Trophoblast cell (in vitro differentiated cells and primary cell): ENCODE measurements around the gene RIPK4.

ENCODE experiments used
- DNase-seq, 2 donors: peaks; one replicate each; pipeline ENCODE4 v3.0.0-alpha.2; 2016
- H2AFZ ChIP-seq: 2 replicates; pipeline ENCODE4 v1.6.1; 2013; ENCODE audit warnings: low read length, moderate library complexity, mild to moderate bottlenecking; ENCODE audit not compliant: insufficient read depth, poor library complexity
- H2AK5ac ChIP-seq: 2 replicates; pipeline ENCODE4 v1.6.1; 2013; ENCODE audit warnings: mild to moderate bottlenecking, low read length
- H2BK120ac ChIP-seq: 2 replicates; pipeline ENCODE4 v1.6.1; 2013; ENCODE audit warnings: low read length, mild to moderate bottlenecking, moderate library complexity; ENCODE audit not compliant: insufficient read depth, poor library complexity
- H2BK12ac ChIP-seq: 2 replicates; pipeline ENCODE4 v1.6.1; 2013; ENCODE audit warnings: mild to moderate bottlenecking, low read length, moderate library complexity
- H2BK5ac ChIP-seq: 2 replicates; pipeline ENCODE4 v1.6.1; 2013; ENCODE audit warnings: low read length, low read depth, moderate library complexity, mild to moderate bottlenecking; ENCODE audit not compliant: poor library complexity
- H3K14ac ChIP-seq: 2 replicates; pipeline ENCODE4 v1.6.1; 2013; ENCODE audit warnings: mild to moderate bottlenecking, low read length
- H3K18ac ChIP-seq: 2 replicates; pipeline ENCODE4 v1.6.1; 2013; ENCODE audit warnings: mild to moderate bottlenecking, low read length
- H3K23ac ChIP-seq: 2 replicates; pipeline ENCODE4 v1.6.1; 2013; ENCODE audit warnings: low read length
- H3K27ac ChIP-seq: 2 replicates; pipeline ENCODE4 v1.5.1; 2013; ENCODE audit warnings: low read depth, mild to moderate bottlenecking, inconsistent platforms, low read length, moderate library complexity
- H3K27me3 ChIP-seq: 2 replicates; pipeline ENCODE4 v1.6.1; 2013; ENCODE audit warnings: inconsistent platforms, mild to moderate bottlenecking, low read length, moderate library complexity; ENCODE audit not compliant: insufficient read depth
- H3K36me3 ChIP-seq, 2 experiments: 1 replicate in 1 of 2; 2 replicates in 1 of 2; pipeline ENCODE4 v1.6.1; 2013; ENCODE audit warnings: low read length in 2 of 2, mild to moderate bottlenecking in 2 of 2, moderate library complexity in 1 of 2; ENCODE audit not compliant: insufficient read depth in 2 of 2, control insufficient read depth in 1 of 2
- H3K4ac ChIP-seq: 2 replicates; pipeline ENCODE4 v1.6.1; 2013; ENCODE audit warnings: low read depth, mild to moderate bottlenecking, low read length, moderate library complexity
- H3K4me1 ChIP-seq, 2 experiments: 1 replicate in 1 of 2; 2 replicates in 1 of 2; pipeline ENCODE4 v1.6.1; 2013; ENCODE audit warnings: low read length in 2 of 2, mild to moderate bottlenecking in 2 of 2, moderate library complexity in 1 of 2; ENCODE audit not compliant: insufficient read depth in 2 of 2, control insufficient read depth in 1 of 2
- H3K4me2 ChIP-seq: 2 replicates; pipeline ENCODE4 v1.6.1; 2013; ENCODE audit warnings: inconsistent platforms, mild to moderate bottlenecking, low read length, moderate library complexity
- H3K4me3 ChIP-seq: 2 replicates; pipeline ENCODE4 v1.5.1; 2013; ENCODE audit warnings: mild to moderate bottlenecking, low read depth, low read length, inconsistent platforms
- H3K79me1 ChIP-seq: one replicate; pipeline ENCODE4 v1.6.1; 2013; ENCODE audit warnings: low read length
- H3K79me2 ChIP-seq: 2 replicates; pipeline ENCODE4 v1.6.1; 2013; ENCODE audit warnings: low read length, mild to moderate bottlenecking; ENCODE audit not compliant: control insufficient read depth, insufficient read depth, poor library complexity
- H3K9ac ChIP-seq: 2 replicates; pipeline ENCODE4 v1.6.1; 2013; ENCODE audit warnings: mild to moderate bottlenecking, low read length
- H3K9me3 ChIP-seq: 2 replicates; pipeline ENCODE4 v1.6.1; 2013; ENCODE audit warnings: low read depth, mild to moderate bottlenecking, control low read depth, inconsistent platforms, low read length; ENCODE audit not compliant: insufficient read depth
- H4K12ac ChIP-seq: 2 replicates; pipeline ENCODE4 v1.6.1; 2013; ENCODE audit warnings: low read depth, mild to moderate bottlenecking, low read length, moderate library complexity
- H4K8ac ChIP-seq: 2 replicates; pipeline ENCODE4 v1.6.1; 2013; ENCODE audit warnings: low read depth, mild to moderate bottlenecking, low read length, moderate library complexity
- H4K91ac ChIP-seq: one replicate; pipeline ENCODE4 v1.6.1; 2013; ENCODE audit warnings: low read depth, mild to moderate bottlenecking, low read length, moderate library complexity
- WGBS: extraction: QIAGEN DNeasy Blood & Tissue Kit; methylation state at CpG from one replicate; pipeline ENCODE4 v1.1.7; 2013; ENCODE audit warnings: missing lambda C conversion rate; ENCODE audit not compliant: insufficient read length, insufficient coverage; ENCODE audit errors: extremely low coverage; 5-methylcytosine and 5-hydroxymethylcytosine counted together

RIPK4 gene

GRCh38 chr21:41741253-41742072 is 25.4 kb downstream of the RIPK4 start:
- Histone ChIP-seq H3K18ac (no peak overlapping the region), H3K36me3 (peaks cover 43 to 49% of the 10 kb centered on the region in 2 experiments), H4K91ac (no peak overlapping the region), H3K14ac (no peak overlapping the region), H2BK12ac (no peak overlapping the region), H3K27ac (no peak overlapping the region), H2AFZ (no peak overlapping the region), H3K4ac (no peak overlapping the region), H2BK120ac (no peak overlapping the region), H3K4me1 (peaks cover 7 to 11% of the 10 kb centered on the region in 2 experiments), H4K8ac (no peak overlapping the region), H3K4me2 (no peak overlapping the region), H3K4me3 (no peak overlapping the region), H3K27me3 (no peaks in the 10 kb centered on the region), H3K79me1 (no peaks in the 10 kb centered on the region), H3K23ac (no peak overlapping the region), H2AK5ac (no peak overlapping the region), H2BK5ac (no peak overlapping the region), H3K9ac (no peak overlapping the region), H3K79me2 (no peaks in the 10 kb centered on the region), H3K9me3 (peaks cover 15% of the 10 kb centered on the region), H4K12ac (no peak overlapping the region)
- no peak for DNase-seq
- WGBS: no CpG with 5 or more reads among the region's 55 CpGs

- H2AK5ac ChIP-seq: no peak overlapping the region
- H2AFZ ChIP-seq: no peak overlapping the region
- H3K18ac ChIP-seq: no peak overlapping the region
- H3K79me1 ChIP-seq: no peaks in the 10 kb centered on the region
- no peak overlapping the region for H2BK12ac ChIP-seq
- peaks cover 41 to 42% of the 10 kb centered on the region in 2 experiments for H3K36me3 ChIP-seq
- no peak for DNase-seq
- no peak overlapping the region for H3K9ac ChIP-seq
- H3K14ac ChIP-seq: no peak overlapping the region
- no peak overlapping the region for H4K8ac ChIP-seq
- no peak overlapping the region for H2BK5ac ChIP-seq
- H3K79me2 ChIP-seq: no peaks in the 10 kb centered on the region
- peaks cover 17% of the 10 kb centered on the region for H3K9me3 ChIP-seq
- H2BK120ac ChIP-seq: no peak overlapping the region
- no peaks in the 10 kb centered on the region for H3K27me3 ChIP-seq
- peaks cover 7 to 11% of the 10 kb centered on the region in 2 experiments for H3K4me1 ChIP-seq
- no peak overlapping the region for H4K12ac ChIP-seq
- WGBS: no CpG with 5 or more reads among the region's 41 CpGs
- H3K27ac ChIP-seq: no peak overlapping the region
- H4K91ac ChIP-seq: no peak overlapping the region
- H3K4me3 ChIP-seq: no peak overlapping the region
- no peak overlapping the region for H3K4ac ChIP-seq
- H3K23ac ChIP-seq: no peak overlapping the region
- H3K4me2 ChIP-seq: no peak overlapping the region
Observed at GRCh38 chr21:41740604-41741252, 26.1 kb downstream of the RIPK4 start.

- no peak overlapping the region for H3K27ac ChIP-seq
- H3K4me3 ChIP-seq: no peak overlapping the region
- no peaks in the 10 kb centered on the region for H3K79me2 ChIP-seq
- no peak for DNase-seq
- H3K9ac ChIP-seq: no peak overlapping the region
- no peak overlapping the region for H2BK12ac ChIP-seq
- WGBS: no CpG with 5 or more reads among the region's 9 CpGs
- H3K14ac ChIP-seq: no peak overlapping the region
- H4K12ac ChIP-seq: no peak overlapping the region
- H3K9me3 ChIP-seq: peaks cover 17% of the 10 kb centered on the region
- H3K4me1 ChIP-seq: peaks cover 7 to 10% of the 10 kb centered on the region in 2 experiments
- H3K27me3 ChIP-seq: no peaks in the 10 kb centered on the region
- H3K4me2 ChIP-seq: no peak overlapping the region
- no peak overlapping the region for H4K91ac ChIP-seq
- peaks cover 35 to 38% of the 10 kb centered on the region in 2 experiments for H3K36me3 ChIP-seq
- no peak overlapping the region for H3K4ac ChIP-seq
- no peak overlapping the region for H2AK5ac ChIP-seq
- no peaks in the 10 kb centered on the region for H3K79me1 ChIP-seq
- no peak overlapping the region for H2BK120ac ChIP-seq
- H3K18ac ChIP-seq: no peak overlapping the region
- no peak overlapping the region for H2AFZ ChIP-seq
- no peak overlapping the region for H4K8ac ChIP-seq
- no peak overlapping the region for H2BK5ac ChIP-seq
- no peak overlapping the region for H3K23ac ChIP-seq
Observed at GRCh38 chr21:41739936-41740335, 26.9 kb downstream of the RIPK4 start.

- no peak overlapping the region for H2AFZ ChIP-seq
- no peak overlapping the region for H3K23ac ChIP-seq
- H2BK120ac ChIP-seq: no peak overlapping the region
- no peak overlapping the region for H4K12ac ChIP-seq
- no peak overlapping the region for H3K4me3 ChIP-seq
- no peak overlapping the region for H2BK12ac ChIP-seq
- H2BK5ac ChIP-seq: no peak overlapping the region
- peaks cover under 1 to 1% of the 10 kb centered on the region in 2 experiments for H3K4me1 ChIP-seq
- H3K79me1 ChIP-seq: no peaks in the 10 kb centered on the region
- H4K91ac ChIP-seq: no peak overlapping the region
- peaks cover 30 to 33% of the 10 kb centered on the region in 2 experiments for H3K36me3 ChIP-seq
- WGBS: no CpG with 5 or more reads among the region's 12 CpGs
- H3K27ac ChIP-seq: no peak overlapping the region
- H3K79me2 ChIP-seq: no peaks in the 10 kb centered on the region
- H3K9ac ChIP-seq: no peak overlapping the region
- DNase-seq: no peak
- H2AK5ac ChIP-seq: no peak overlapping the region
- no peak overlapping the region for H3K4ac ChIP-seq
- no peak overlapping the region for H4K8ac ChIP-seq
- no peak overlapping the region for H3K14ac ChIP-seq
- peaks cover 17% of the 10 kb centered on the region for H3K9me3 ChIP-seq
- no peak overlapping the region for H3K4me2 ChIP-seq
- no peaks in the 10 kb centered on the region for H3K27me3 ChIP-seq
- no peak overlapping the region for H3K18ac ChIP-seq
Observed at GRCh38 chr21:41739011-41739410, 27.8 kb downstream of the RIPK4 start.
